B cell (primary cell): ENCODE data around the gene GPR142. TPM values are rescaled to one million over a fixed set of nuclear protein-coding genes. Genes with fewer than 3 reads are reported as not detected.

Experiments
- ATAC-seq: fragments of 200-7000 bp; cut with Tn5 transposase; one replicate; pipeline ENCODE4 v1.10.0; 2021; ENCODE audit warnings: low read depth, mild to moderate bottlenecking, moderate number of reproducible peaks, moderate library complexity
- CTCF ChIA-PET: fragments of 350-600 bp; sonication (Branson Sonifier 250); formaldehyde crosslinking; loops from one replicate; lab custom pipeline; 2021; ENCODE audit warnings: antibody characterized with exemption, inconsistent platforms; lab: Charles Lee
- POLR2A ChIA-PET: fragments of 350-600 bp; sonication (Branson Sonifier 250); formaldehyde crosslinking; loops from one replicate; lab custom pipeline; 2021; ENCODE audit warnings: antibody characterized with exemption; lab: Charles Lee
- DNase-seq: peaks from one replicate; pipeline ENCODE4 v3.0.0; 2013
- H2AFZ ChIP-seq: 2 replicates; pipeline ENCODE4 v1.6.1; 2012; ENCODE audit warnings: mild to moderate bottlenecking, low read depth, low read length; ENCODE audit not compliant: insufficient read depth, poor library complexity, severe bottlenecking
- H3K27ac ChIP-seq, 2 donors: 1 replicate in 1 of 2; 2 replicates in 1 of 2; pipeline ENCODE4 v1.5.1; 2012 to 2013; ENCODE audit warnings: low read length in 2 of 2, mild to moderate bottlenecking in 2 of 2, moderate library complexity in 1 of 2
- H3K27me3 ChIP-seq, 4 experiments: fragments of 200-600 bp in 1 of 4; sonication (generic) in 1 of 4; replicated peaks in 1 of 4; 1 replicate in 2 of 4; 2 replicates in 2 of 4; pipeline versions ENCODE4 v1.6.1 to v1.7.0; 2013 to 2016; ENCODE audit warnings: low read length in 3 of 4, mild to moderate bottlenecking in 2 of 4, mixed read lengths in 1 of 4, moderate library complexity in 1 of 4; ENCODE audit not compliant: insufficient read depth in 4 of 4, control insufficient read depth in 3 of 4; ENCODE audit errors: control extremely low read depth in 1 of 4
- H3K36me3 ChIP-seq, 2 experiments: replicated peaks in 1 of 2; 1 replicate in 1 of 2; 2 replicates in 1 of 2; pipeline versions ENCODE4 v1.6.1 to v1.7.1; 2013; ENCODE audit warnings: low read length in 1 of 2; ENCODE audit not compliant: insufficient read depth in 2 of 2, control insufficient read depth in 1 of 2; ENCODE audit errors: control extremely low read depth in 1 of 2, extremely low read depth in 1 of 2
- H3K4me1 ChIP-seq, 2 donors: fragments of 200-600 bp in 1 of 2; sonication (generic) in 1 of 2; 1 replicate in 1 of 2; 2 replicates in 1 of 2; pipeline versions ENCODE4 v1.5.1 to v1.6.1; 2013 to 2017; ENCODE audit warnings: low read length in 2 of 2; ENCODE audit not compliant: control insufficient read depth in 2 of 2, insufficient read depth in 2 of 2
- H3K4me2 ChIP-seq: replicated peaks from 2 replicates; pipeline ENCODE3; 2012; ENCODE audit warnings: mild to moderate bottlenecking, low read depth, low read length; ENCODE audit not compliant: poor library complexity, severe bottlenecking
- H3K4me3 ChIP-seq, 5 experiments: fragments of 200-600 bp in 1 of 5; sonication (generic) in 1 of 5; 1 replicate in 3 of 5; 2 replicates in 2 of 5; pipeline versions ENCODE4 v1.5.1 to v1.7.0; 2011 to 2016; ENCODE audit warnings: low read length in 4 of 5, mild to moderate bottlenecking in 4 of 5, low read depth in 2 of 5, control low read depth in 1 of 5, moderate library complexity in 1 of 5; ENCODE audit not compliant: insufficient read depth in 1 of 5; ENCODE audit errors: control extremely low read depth in 1 of 5, extremely low read depth in 1 of 5
- H3K79me2 ChIP-seq: fragments of 200-600 bp; sonication (generic); one replicate; pipeline ENCODE4 v1.6.0; 2016; ENCODE audit warnings: low read length; ENCODE audit not compliant: control insufficient read depth, insufficient read depth
- H3K9ac ChIP-seq: fragments of 200-600 bp; sonication (generic); 2 replicates; pipeline ENCODE4 v1.6.1; 2017; ENCODE audit warnings: mild to moderate bottlenecking, low read length, moderate library complexity
- H3K9me3 ChIP-seq, 3 donors: one replicate each; pipeline versions ENCODE4 v1.6.1 to v1.7.1; 2013; ENCODE audit warnings: low read length in 2 of 3; ENCODE audit not compliant: control insufficient read depth in 2 of 3, insufficient read depth in 1 of 3; ENCODE audit errors: control extremely low read depth in 1 of 3
- H4K20me1 ChIP-seq: 2 replicates; pipeline ENCODE4 v1.6.0; 2012; ENCODE audit warnings: mild to moderate bottlenecking, low read length; ENCODE audit not compliant: insufficient read depth, control insufficient read depth, poor library complexity, severe bottlenecking
- H3K27ac Mint-ChIP-seq: one replicate; pipeline ENCODE4 v1.8.0; 2021; ENCODE audit warnings: mixed read lengths
- H3K27me3 Mint-ChIP-seq: one replicate; pipeline ENCODE4 v1.8.0; 2021; ENCODE audit warnings: mixed read lengths
- H3K4me1 Mint-ChIP-seq: one replicate; pipeline ENCODE4 v1.8.0; 2021; ENCODE audit warnings: mixed read lengths
- H3K4me3 Mint-ChIP-seq: one replicate; pipeline ENCODE4 v1.8.0; 2021; ENCODE audit warnings: mixed read lengths
- H3K9me3 Mint-ChIP-seq: one replicate; pipeline ENCODE4 v1.8.0; 2022; ENCODE audit warnings: mixed read lengths; ENCODE audit not compliant: insufficient read depth
- EZH2 ChIP-seq: IDR thresholded peaks from 2 replicates; pipeline ENCODE4 v1.6.1; 2012; ENCODE audit warnings: borderline replicate concordance, low read depth, mild to moderate bottlenecking, moderate library complexity, low read length; ENCODE audit not compliant: insufficient read depth, poor library complexity, severe bottlenecking
- WGBS: methylation state at CpG from one replicate; pipeline ENCODE4 v1.1.5; 2013; ENCODE audit warnings: missing lambda C conversion rate; ENCODE audit not compliant: insufficient coverage; 5-methylcytosine and 5-hydroxymethylcytosine counted together
- intact Hi-C: fragments of 100-400 bp; cut with micrococcal nuclease; formaldehyde crosslinking; loops from one replicate; pipeline ENCODE4 v1.10.0; 2022
- polyA plus RNA-seq: library from polyadenylated mRNA; depleted of rRNA; stranded (reverse); fragments of >200 nt; gene quantifications from 2 replicates; pipeline ENCODE4 v1.2.3, GENCODE V29; 2012
- total RNA-seq, 2 donors: library from RNA; stranded (reverse); fragments of 120-200 nt in 1 of 2; gene quantifications; 1 replicate in 1 of 2; 2 replicates in 1 of 2; pipeline versions ENCODE4 v1.2.3 to v1.2.4, GENCODE V29; 2013 to 2022
- TF ChIP-seq, protein P1 (sequence below): fragments of 200-600 bp; IDR thresholded peaks from one replicate; pipeline ENCODE4 v1.8.0; 2022; ENCODE audit warnings: antibody characterized with exemption, mild to moderate bottlenecking

GPR142 gene
- total and polyA plus RNA-seq, 2 donors (not counting 1 experiment from before 2014, with no cell fraction given): not detected

DNA sequence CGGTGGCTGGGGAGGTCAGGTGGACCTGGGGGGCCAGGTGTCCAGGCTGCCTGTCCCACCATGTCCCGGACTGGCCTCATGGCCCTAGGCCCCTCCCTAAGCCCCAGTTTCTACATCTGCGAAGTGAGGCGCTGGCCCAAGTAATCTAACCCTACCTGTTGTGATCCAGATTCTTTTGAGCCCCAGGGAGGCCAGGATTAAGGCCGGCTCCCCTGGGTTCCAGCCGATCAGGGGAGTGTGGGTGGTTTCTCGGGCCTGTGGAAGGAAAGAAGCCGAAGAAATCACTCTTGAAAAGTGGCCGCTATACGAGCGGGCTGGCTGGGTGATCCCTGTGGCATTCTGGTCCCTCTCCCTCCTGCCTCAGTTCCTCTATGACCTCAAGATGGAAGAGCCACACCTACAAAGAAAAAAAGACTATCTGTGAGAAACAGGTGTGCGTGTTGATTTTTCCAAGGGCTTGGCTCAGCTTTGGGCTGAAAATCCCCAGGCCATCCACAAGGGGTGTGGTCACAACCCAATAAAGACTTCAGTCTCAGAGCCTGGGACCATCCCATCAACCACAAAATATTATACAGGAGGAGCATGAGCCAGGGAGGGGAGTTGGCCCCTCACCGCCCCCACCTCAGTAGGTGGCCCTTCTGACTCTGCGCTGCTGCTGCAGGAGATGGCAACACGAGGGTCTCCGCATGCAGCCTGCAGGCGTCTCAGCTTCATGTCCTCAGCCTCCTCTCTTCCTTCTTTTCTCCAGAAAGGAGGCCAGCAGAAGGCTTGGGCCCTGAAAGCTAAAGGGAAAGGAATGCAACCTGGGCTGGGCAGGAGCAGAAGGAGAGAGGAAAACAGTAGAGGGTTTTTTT lies 20.3 kb downstream of the GPR142 start:
- H3K27me3 ChIP-seq: peaks cover 0 to 3% (median 1%) of the 10 kb centered on the region in 4 experiments
- no peak overlapping the region for H2AFZ ChIP-seq
- no peaks in the 10 kb centered on the region for H4K20me1 ChIP-seq
- ChIA-PET POLR2A (no interaction called here), CTCF (interaction anchor here (0.8 kb wide), 1 partner anchor 8 kb away, joined by 3 read pairs; no protein-coding TSS in a partner anchor)
- Mint-ChIP-seq H3K27me3 (peaks cover 7% of the 10 kb centered on the region), H3K4me3 (no peak overlapping the region), H3K9me3 (no peaks in the 10 kb centered on the region), H3K27ac (no peak overlapping the region), H3K4me1 (no peaks in the 10 kb centered on the region)
- H3K27ac ChIP-seq: no peak overlapping the region
- TF ChIP-seq, protein P1, sequence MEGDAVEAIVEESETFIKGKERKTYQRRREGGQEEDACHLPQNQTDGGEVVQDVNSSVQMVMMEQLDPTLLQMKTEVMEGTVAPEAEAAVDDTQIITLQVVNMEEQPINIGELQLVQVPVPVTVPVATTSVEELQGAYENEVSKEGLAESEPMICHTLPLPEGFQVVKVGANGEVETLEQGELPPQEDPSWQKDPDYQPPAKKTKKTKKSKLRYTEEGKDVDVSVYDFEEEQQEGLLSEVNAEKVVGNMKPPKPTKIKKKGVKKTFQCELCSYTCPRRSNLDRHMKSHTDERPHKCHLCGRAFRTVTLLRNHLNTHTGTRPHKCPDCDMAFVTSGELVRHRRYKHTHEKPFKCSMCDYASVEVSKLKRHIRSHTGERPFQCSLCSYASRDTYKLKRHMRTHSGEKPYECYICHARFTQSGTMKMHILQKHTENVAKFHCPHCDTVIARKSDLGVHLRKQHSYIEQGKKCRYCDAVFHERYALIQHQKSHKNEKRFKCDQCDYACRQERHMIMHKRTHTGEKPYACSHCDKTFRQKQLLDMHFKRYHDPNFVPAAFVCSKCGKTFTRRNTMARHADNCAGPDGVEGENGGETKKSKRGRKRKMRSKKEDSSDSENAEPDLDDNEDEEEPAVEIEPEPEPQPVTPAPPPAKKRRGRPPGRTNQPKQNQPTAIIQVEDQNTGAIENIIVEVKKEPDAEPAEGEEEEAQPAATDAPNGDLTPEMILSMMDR: no peak
- TF ChIP-seq EZH2: no peak
- peaks cover 0 to 6% (median 0%) of the 10 kb centered on the region in 3 donors for H3K9me3 ChIP-seq
- H3K4me3 ChIP-seq: no peak overlapping the region
- 100% methylated on average over 11 of the region's 17 CpGs for WGBS
- no peak overlapping the region for H3K4me2 ChIP-seq
- H3K36me3 ChIP-seq: no peaks in the 10 kb centered on the region
- no peaks in the 10 kb centered on the region for H3K79me2 ChIP-seq
- DNase-seq (no peak), ATAC-seq (no peak)
- no peaks in the 10 kb centered on the region for H3K4me1 ChIP-seq
- intact Hi-C loops: no loop called here
- H3K9ac ChIP-seq: no peak overlapping the region
